Stomach (tissue), 9 donors: ENCODE results near the gene TMEM109. TPM values are rescaled to one million over a fixed set of nuclear protein-coding genes. Genes with fewer than 3 reads are reported as not detected.
A peak's percentile ranks its signal among the peaks of the same experiment; 100 is the strongest.

ENCODE experiments used
- DNase-seq, 2 donors: peaks; one replicate each; pipeline versions ENCODE4 v3.0.0 to v3.0.0-alpha.2; 2013 to 2019
- H3K27ac ChIP-seq, 5 donors: fragments of 200-600 bp in 4 of 5; sonication (generic) in 4 of 5; one replicate each; pipeline ENCODE4 v1.5.1; 2013 to 2019; ENCODE audit warnings: mild to moderate bottlenecking in 1 of 5, moderate library complexity in 1 of 5
- H3K27me3 ChIP-seq, 3 donors: fragments of 200-600 bp; sonication (generic); one replicate each; pipeline ENCODE4 v1.5.1; 2017 to 2019; ENCODE audit warnings: mixed run types in 1 of 3
- H3K36me3 ChIP-seq, 4 donors: fragments of 200-600 bp; sonication (generic); 1 replicate in 3 of 4; 2 replicates in 1 of 4; pipeline ENCODE4 v1.5.1; 2016 to 2019
- H3K4me1 ChIP-seq, 4 donors: fragments of 200-600 bp; sonication (generic); one replicate each; pipeline ENCODE4 v1.5.1; 2016 to 2019
- H3K4me3 ChIP-seq, 4 donors: fragments of 200-600 bp; sonication (generic) in 3 of 4; one replicate each; pipeline ENCODE4 v1.5.1; 2016 to 2019; ENCODE audit warnings: mild to moderate bottlenecking in 1 of 4
- H3K9me3 ChIP-seq, 4 donors: fragments of 200-600 bp; sonication (generic); one replicate each; pipeline ENCODE4 v1.5.1; 2016 to 2019
- EP300 ChIP-seq: sonication (generic); formaldehyde crosslinking; IDR thresholded peaks from one replicate; pipeline ENCODE4 v1.6.1; 2017; ENCODE audit warnings: antibody characterized with exemption
- POLR2A ChIP-seq, 4 donors: fragments of 450-650 bp; IDR thresholded peaks; one replicate each; pipeline ENCODE4 v1.6.1; 2016; ENCODE audit warnings: antibody characterized with exemption in 4 of 4, control low read depth in 2 of 4, mild to moderate bottlenecking in 1 of 4, moderate library complexity in 1 of 4
- POLR2AphosphoS5 ChIP-seq, 3 donors: sonication (generic); formaldehyde crosslinking; IDR thresholded peaks; one replicate each; pipeline ENCODE4 v1.6.1; 2016; ENCODE audit warnings: antibody characterized with exemption in 3 of 3
- WGBS, 5 donors: extraction: QIAGEN DNeasy Blood & Tissue Kit in 3 of 5; methylation state at CpG; one replicate each; pipeline versions ENCODE4 v1.1.5 to v1.1.7; 2013 to 2018; 5-methylcytosine and 5-hydroxymethylcytosine counted together
- intact Hi-C: fragments of 100-400 bp; cut with DNase I; formaldehyde crosslinking; loops from one replicate; pipeline ENCODE4 v1.15.1; 2023; ENCODE audit warnings: low total_unique reads
- polyA plus RNA-seq, 3 donors: library from polyadenylated mRNA; stranded (reverse); fragments of 200-250 nt; gene quantifications; one replicate each; pipeline ENCODE4 v1.2.3, GENCODE V29; 2013
- total RNA-seq, 5 donors: library from RNA; depleted of rRNA; stranded (reverse); fragments of >200 nt; gene quantifications; one replicate each; pipeline versions ENCODE4 v1.1.0 to v1.2.3, GENCODE V29; 2014 to 2016
- TF ChIP-seq, protein P1 (sequence below), 7 experiments: fragments of 450-650 bp in 4 of 7; fragments of 200-600 bp in 3 of 7; sonication (generic) in 3 of 7; IDR thresholded peaks; one replicate each; pipeline ENCODE4 v1.5.1; 2016 to 2019; ENCODE audit warnings: antibody characterized with exemption in 7 of 7, control low read depth in 2 of 7, mild to moderate bottlenecking in 1 of 7
- donor health status: healthy with polysubstance abuse.
- donor health status: Bipolar disorder and iron deficiency.
- donor health status: healthy.

TMEM109 gene
- total and polyA plus RNA-seq, 8 donors: 27.4 to 122 (median 65.4) TPM

- no peak for TF ChIP-seq POLR2A (IDR thresholded peaks at IDR 0.05)
- no peak for TF ChIP-seq EP300
- TF ChIP-seq, protein P1, sequence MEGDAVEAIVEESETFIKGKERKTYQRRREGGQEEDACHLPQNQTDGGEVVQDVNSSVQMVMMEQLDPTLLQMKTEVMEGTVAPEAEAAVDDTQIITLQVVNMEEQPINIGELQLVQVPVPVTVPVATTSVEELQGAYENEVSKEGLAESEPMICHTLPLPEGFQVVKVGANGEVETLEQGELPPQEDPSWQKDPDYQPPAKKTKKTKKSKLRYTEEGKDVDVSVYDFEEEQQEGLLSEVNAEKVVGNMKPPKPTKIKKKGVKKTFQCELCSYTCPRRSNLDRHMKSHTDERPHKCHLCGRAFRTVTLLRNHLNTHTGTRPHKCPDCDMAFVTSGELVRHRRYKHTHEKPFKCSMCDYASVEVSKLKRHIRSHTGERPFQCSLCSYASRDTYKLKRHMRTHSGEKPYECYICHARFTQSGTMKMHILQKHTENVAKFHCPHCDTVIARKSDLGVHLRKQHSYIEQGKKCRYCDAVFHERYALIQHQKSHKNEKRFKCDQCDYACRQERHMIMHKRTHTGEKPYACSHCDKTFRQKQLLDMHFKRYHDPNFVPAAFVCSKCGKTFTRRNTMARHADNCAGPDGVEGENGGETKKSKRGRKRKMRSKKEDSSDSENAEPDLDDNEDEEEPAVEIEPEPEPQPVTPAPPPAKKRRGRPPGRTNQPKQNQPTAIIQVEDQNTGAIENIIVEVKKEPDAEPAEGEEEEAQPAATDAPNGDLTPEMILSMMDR (IDR thresholded peaks at IDR 0.05): no peak
- no peak for TF ChIP-seq POLR2AphosphoS5 (IDR thresholded peaks at IDR 0.05)
- intact Hi-C loops: loop anchor here (5.0 kb wide), 1 partner anchor 68 kb away; no protein-coding TSS in a partner anchor
- Histone ChIP-seq H3K27me3 (no peaks in the 10 kb centered on the region), H3K4me3 (no peak overlapping the region), H3K4me1 (peaks cover 12 to 23% (median 16%) of the 10 kb centered on the region in 4 donors), H3K27ac (no peak overlapping the region), H3K9me3 (no peaks in the 10 kb centered on the region), H3K36me3 (peaks cover 85 to 89% (median 86%) of the 10 kb centered on the region in 4 donors)
- 64 to 75% (median 73%) methylated on average over 4 of the region's 4 CpGs for WGBS, 5 donors
- no peak for DNase-seq
Measured at GRCh38 chr11:60899977-60900376, 14.0 kb upstream of the TMEM109 start.

- Histone ChIP-seq H3K4me1 (peaks cover 19 to 31% (median 25%) of the 10 kb centered on the region in 4 donors), H3K4me3 (no peak overlapping the region), H3K9me3 (no peaks in the 10 kb centered on the region), H3K27ac (no peak overlapping the region), H3K27me3 (no peaks in the 10 kb centered on the region), H3K36me3 (peaks cover 76 to 80% (median 78%) of the 10 kb centered on the region in 4 donors)
- TF ChIP-seq POLR2A (IDR thresholded peaks at IDR 0.05) (no peak), POLR2AphosphoS5 (IDR thresholded peaks at IDR 0.05) (no peak), EP300 (no peak)
- TF ChIP-seq, protein P1 (IDR thresholded peaks at IDR 0.05): no peak
- 74 to 88% (median 77%) methylated on average over 10 to 13 of the region's 13 CpGs for WGBS, 5 donors
- no peak for DNase-seq
- intact Hi-C loops: no loop called here
Measured at GRCh38 chr11:60900673-60901404, 13.1 kb upstream of the TMEM109 start.

DNA sequence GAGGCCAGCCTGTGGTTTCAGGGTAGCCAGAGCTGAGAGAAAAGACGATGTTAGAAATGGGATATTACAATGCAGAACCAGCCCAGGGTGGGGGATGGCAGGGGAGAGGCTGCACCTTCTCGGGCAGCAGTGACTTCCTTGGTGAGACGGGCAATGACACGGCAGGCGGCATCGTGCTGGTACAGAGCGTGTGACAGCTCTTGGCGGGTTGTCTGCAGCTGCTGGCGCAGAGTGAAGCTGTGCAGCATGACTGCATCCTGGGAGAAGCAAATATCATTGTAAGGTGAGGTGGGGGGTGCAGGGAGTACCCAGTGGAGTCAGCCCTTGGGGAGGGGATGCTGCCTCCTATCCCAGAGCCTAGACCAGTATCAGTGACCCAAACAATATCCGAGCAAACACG is 11.3 kb upstream of the TMEM109 start:
- intact Hi-C loops: no loop called here
- WGBS, 5 donors: 85 to 93% (median 90%) methylated on average over 9 to 11 of the region's 11 CpGs
- peaks cover 59 to 62% (median 60%) of the 10 kb centered on the region in 4 donors for H3K36me3 ChIP-seq

GRCh38 chr11:60905047-60905446 is 8.9 kb upstream of the TMEM109 start:
- no peak for DNase-seq
- Histone ChIP-seq H3K4me1 (peaks cover 19 to 37% (median 34%) of the 10 kb centered on the region in 4 donors), H3K9me3 (no peaks in the 10 kb centered on the region), H3K4me3 (peak overlapping the region; percentile 66 to 98 (median 83)), H3K27me3 (no peaks in the 10 kb centered on the region), H3K36me3 (peaks cover 37 to 38% (median 38%) of the 10 kb centered on the region in 4 donors), H3K27ac (peak overlapping the region in 4 of 5 donors; percentile 93 to 96 (median 95))
- intact Hi-C loops: no loop called here
- TF ChIP-seq EP300 (no peak), POLR2AphosphoS5 (IDR thresholded peaks at IDR 0.05) (no peak), POLR2A (IDR thresholded peaks at IDR 0.05) (no peak)
- TF ChIP-seq, protein P1 (IDR thresholded peaks at IDR 0.05): no peak
- 28 to 41% (median 30%) methylated on average over 6 of the region's 6 CpGs for WGBS, 5 donors

More for the DNA sequence above, 11.3 kb upstream of the TMEM109 start:
- no peaks in the 10 kb centered on the region for H3K27me3 ChIP-seq
- no peaks in the 10 kb centered on the region for H3K9me3 ChIP-seq
- no peak overlapping the region for H3K27ac ChIP-seq
- H3K4me1 ChIP-seq: peaks cover 19 to 41% (median 34%) of the 10 kb centered on the region in 4 donors
- no peak overlapping the region for H3K4me3 ChIP-seq
- no peak for TF ChIP-seq POLR2AphosphoS5 (IDR thresholded peaks at IDR 0.05)
- TF ChIP-seq, protein P1 (IDR thresholded peaks at IDR 0.05): no peak
- no peak for TF ChIP-seq EP300
- TF ChIP-seq POLR2A (IDR thresholded peaks at IDR 0.05): no peak
- no peak for DNase-seq
